Activated B cell treated with CpG ODN at 0.5 μM for 24 hours (primary cell): ENCODE results near the gene WDR59. TPM values are rescaled to one million over a fixed set of nuclear protein-coding genes. Genes with fewer than 3 reads are reported as not detected.

Experiments
- ATAC-seq: fragments of 200-7000 bp; cut with Tn5 transposase; one replicate; pipeline ENCODE4 v1.10.0; 2021; ENCODE audit warnings: low read depth, mild to moderate bottlenecking, moderate library complexity
- CTCF ChIA-PET: fragments of 350-600 bp; sonication (Branson Sonifier 250); formaldehyde crosslinking; loops from one replicate; lab custom pipeline; 2021; ENCODE audit warnings: antibody characterized with exemption; lab: Charles Lee
- POLR2A ChIA-PET: fragments of 350-600 bp; sonication (Branson Sonifier 250); formaldehyde crosslinking; loops from one replicate; lab custom pipeline; 2021; ENCODE audit warnings: antibody characterized with exemption; lab: Charles Lee
- DNase-seq: peaks from one replicate; pipeline ENCODE4 v3.0.0; 2022
- H3K27ac Mint-ChIP-seq: one replicate; pipeline ENCODE4 v1.8.0; 2020; ENCODE audit warnings: mixed read lengths
- H3K27me3 Mint-ChIP-seq: one replicate; pipeline ENCODE4 v1.8.0; 2021; ENCODE audit warnings: mixed read lengths
- H3K36me3 Mint-ChIP-seq: one replicate; pipeline ENCODE4 v1.8.0; 2021; ENCODE audit warnings: low read depth, mixed read lengths
- H3K4me1 Mint-ChIP-seq: one replicate; pipeline ENCODE4 v1.8.0; 2021; ENCODE audit warnings: mixed read lengths
- H3K4me3 Mint-ChIP-seq: one replicate; pipeline ENCODE4 v1.8.0; 2020; ENCODE audit warnings: mild to moderate bottlenecking, mixed read lengths
- H3K9me3 Mint-ChIP-seq: one replicate; pipeline ENCODE4 v1.8.0; 2020; ENCODE audit warnings: mixed read lengths
- CTCF ChIP-seq: fragments of 200-600 bp; IDR thresholded peaks from one replicate; pipeline ENCODE4 v1.8.0; 2022; ENCODE audit warnings: antibody characterized with exemption, mild to moderate bottlenecking
- intact Hi-C: fragments of 100-400 bp; cut with micrococcal nuclease; formaldehyde crosslinking; loops from one replicate; pipeline ENCODE4 v1.15.1; 2024
- total RNA-seq: library from RNA; stranded (reverse); gene quantifications from 2 replicates; pipeline ENCODE4 v1.2.3, GENCODE V29; 2022

Gene WDR59
- total RNA-seq, 1 donor from 2014 or later = 93.3 TPM

- ChIA-PET POLR2A (no interaction called here), CTCF (no interaction called here)
- DNase-seq (no peak), ATAC-seq (no peak)
- Mint-ChIP-seq H3K36me3 (peaks cover 73% of the 10 kb centered on the region), H3K27me3 (no peaks in the 10 kb centered on the region), H3K9me3 (no peaks in the 10 kb centered on the region), H3K4me1 (no peaks in the 10 kb centered on the region), H3K4me3 (no peak overlapping the region), H3K27ac (no peak overlapping the region)
- intact Hi-C loops = no loop called here
- no peak for TF ChIP-seq CTCF
These were observed 40.5 kb downstream of the WDR59 start for GRCh38 chr16:74944466-74944865.

- ATAC-seq (no peak), DNase-seq (no peak)
- ChIA-PET POLR2A (no interaction called here), CTCF (no interaction called here)
- H3K27me3 Mint-ChIP-seq = no peaks in the 10 kb centered on the region
- H3K4me3 Mint-ChIP-seq = no peak overlapping the region
- H3K4me1 Mint-ChIP-seq = no peaks in the 10 kb centered on the region
- H3K36me3 Mint-ChIP-seq = peaks cover 71% of the 10 kb centered on the region
- no peaks in the 10 kb centered on the region for H3K9me3 Mint-ChIP-seq
- TF ChIP-seq CTCF = no peak
- intact Hi-C loops = no loop called here
- no peak overlapping the region for H3K27ac Mint-ChIP-seq
These were observed 41.7 kb downstream of the WDR59 start for GRCh38 chr16:74942977-74943918.

GRCh38 chr16:74942566-74942965 lies 42.4 kb downstream of the WDR59 start:
- Mint-ChIP-seq H3K9me3 (no peaks in the 10 kb centered on the region), H3K27me3 (no peaks in the 10 kb centered on the region), H3K4me3 (no peak overlapping the region), H3K27ac (no peak overlapping the region), H3K4me1 (no peaks in the 10 kb centered on the region), H3K36me3 (peaks cover 71% of the 10 kb centered on the region)
- no peak for ATAC-seq
- ChIA-PET CTCF (no interaction called here), POLR2A (no interaction called here)
- no peak for DNase-seq
- intact Hi-C loops = no loop called here
- TF ChIP-seq CTCF = no peak

- ChIA-PET CTCF (no interaction called here), POLR2A (no interaction called here)
- peaks cover 69% of the 10 kb centered on the region for H3K36me3 Mint-ChIP-seq
- H3K9me3 Mint-ChIP-seq = no peaks in the 10 kb centered on the region
- no peak for ATAC-seq
- intact Hi-C loops = no loop called here
- H3K27me3 Mint-ChIP-seq = no peaks in the 10 kb centered on the region
- no peak overlapping the region for H3K4me3 Mint-ChIP-seq
- no peak for TF ChIP-seq CTCF
- no peak for DNase-seq
- H3K27ac Mint-ChIP-seq = no peak overlapping the region
- peaks cover 7% of the 10 kb centered on the region for H3K4me1 Mint-ChIP-seq
These were observed 45.2 kb downstream of the WDR59 start for GRCh38 chr16:74939688-74940087.

- ATAC-seq (peak; percentile 52), DNase-seq (no peak)
- no peak overlapping the region for H3K4me3 Mint-ChIP-seq
- no peak overlapping the region for H3K27ac Mint-ChIP-seq
- intact Hi-C loops = no loop called here
- ChIA-PET POLR2A (no interaction called here), CTCF (no interaction called here)
- no peaks in the 10 kb centered on the region for H3K9me3 Mint-ChIP-seq
- peaks cover 62% of the 10 kb centered on the region for H3K36me3 Mint-ChIP-seq
- no peak for TF ChIP-seq CTCF
- peaks cover 7% of the 10 kb centered on the region for H3K4me1 Mint-ChIP-seq
- H3K27me3 Mint-ChIP-seq = no peaks in the 10 kb centered on the region
These were observed 47.9 kb downstream of the WDR59 start for GRCh38 chr16:74936902-74937560.
